HL-60 (cell line): ENCODE data around the gene SYNC.
"Not testable (repeated sequence)": the region's sequence is repeated elsewhere in the genome, so short reads cannot be mapped to it uniquely, and the experiment has no call there.

ENCODE experiments used
- CTCF ChIP-seq: IDR thresholded peaks from one replicate; pipeline ENCODE4 v1.5.1; 2011; ENCODE audit warnings: low read length, control low read depth, inconsistent platforms; ENCODE audit not compliant: insufficient read depth
- POLR2AphosphoS5 ChIP-seq: IDR thresholded peaks from 2 replicates; pipeline ENCODE4 v1.6.1; 2012; ENCODE audit warnings: low read depth
- REST ChIP-seq: IDR thresholded peaks from 2 replicates; pipeline ENCODE4 v1.6.1; 2012; ENCODE audit warnings: low read depth; ENCODE audit not compliant: insufficient replicate concordance
- SPI1 ChIP-seq: IDR thresholded peaks from 2 replicates; pipeline ENCODE4 v1.6.1; 2012; ENCODE audit warnings: low read depth, mild to moderate bottlenecking, borderline replicate concordance

DNA sequence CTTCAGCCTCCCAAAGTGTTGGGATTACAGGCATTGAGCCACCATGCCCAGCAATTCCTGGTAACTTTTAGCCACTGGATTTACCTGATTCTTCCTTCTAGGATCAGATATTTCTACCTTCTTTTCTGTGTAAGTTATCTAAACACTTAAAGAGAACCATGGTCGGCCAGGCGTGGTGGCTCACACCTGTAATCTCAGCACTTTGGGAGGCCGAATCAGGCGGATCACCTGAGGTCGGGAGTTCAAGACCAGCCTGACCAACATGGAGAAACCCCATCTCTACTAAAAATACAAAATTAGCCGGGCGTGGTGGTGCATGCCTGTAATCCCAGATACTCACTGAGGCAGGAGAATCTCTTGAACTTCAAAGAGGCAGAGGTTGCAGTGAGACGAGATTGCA, 5.6 kb downstream of the SYNC start:
- TF ChIP-seq CTCF, SPI1, POLR2AphosphoS5, REST: not testable (repeated sequence)
